ENCODE data around the gene PET100.

Gene PET100

DNA sequence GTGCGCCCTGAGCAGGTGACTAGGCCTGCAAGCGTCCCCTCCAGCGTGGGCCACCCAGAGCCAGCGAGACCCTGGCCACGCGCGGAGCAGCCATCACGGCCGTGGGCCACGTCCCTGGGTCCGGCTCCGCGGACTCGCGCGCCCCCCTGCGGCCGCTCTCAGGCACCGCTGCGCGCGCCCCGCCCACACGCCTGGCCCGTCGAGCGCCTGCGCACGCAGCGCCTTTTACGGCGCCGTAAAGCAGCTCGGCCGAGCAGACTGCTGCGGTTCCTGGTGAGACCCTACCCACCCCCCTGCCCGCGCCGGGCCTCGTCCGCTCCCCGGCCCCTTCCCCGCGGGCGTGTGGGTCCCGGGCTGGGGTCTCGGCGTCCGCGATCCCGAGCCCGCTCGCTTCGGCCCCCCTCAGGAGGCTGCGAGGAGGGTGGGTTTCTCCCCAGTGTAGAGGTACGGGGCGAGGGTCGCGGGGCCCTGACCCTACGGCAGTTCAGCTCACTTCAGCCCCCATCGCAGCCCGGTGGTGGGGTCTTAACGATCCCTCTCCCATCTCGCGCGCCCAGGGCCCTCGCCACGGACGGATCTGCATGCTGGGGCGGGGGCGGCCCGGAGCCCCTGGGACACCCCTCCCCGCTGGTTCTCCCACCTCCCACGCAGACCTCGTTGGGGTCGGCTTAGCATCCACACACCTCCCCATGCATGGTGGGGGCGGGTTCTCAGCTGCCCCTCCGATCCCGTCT is 51.2 kb downstream of the PET100 start, which contains the start of gene TRAPPC5:
TRAPPC5 (plus strand) TSS at position 228 of the 734 bp plus-strand sequence. CDS start 1,421 bp downstream, outside the sequence.
- DNase-seq = peak; percentile 93
